Prostate gland (tissue), 2 donors: Measurements from ENCODE around the gene LACTBL1. TPM values are rescaled to one million over a fixed set of nuclear protein-coding genes. Genes with fewer than 3 reads are reported as not detected.
"Not testable (repeated sequence)": the region's sequence is repeated elsewhere in the genome, so short reads cannot be mapped to it uniquely, and the experiment has no call there.

ENCODE experiments used
- DNase-seq: peaks from one replicate; pipeline ENCODE4 v3.0.0-alpha.2; 2019; ENCODE audit warnings: low spot score
- H3K27ac ChIP-seq, 2 donors: fragments of 200-600 bp; sonication (generic); 2 replicates each; pipeline ENCODE4 v1.5.1; 2017 to 2019
- H3K27me3 ChIP-seq: fragments of 200-600 bp; sonication (generic); replicated peaks from 2 replicates; pipeline ENCODE4 v1.5.1; 2019; ENCODE audit not compliant: insufficient read depth
- H3K36me3 ChIP-seq, 2 donors: fragments of 200-600 bp; sonication (generic); 1 replicate in 1 of 2; 2 replicates in 1 of 2; pipeline versions ENCODE4 v1.5.1 to v1.8.1; 2017 to 2019
- H3K4me1 ChIP-seq: fragments of 200-600 bp; sonication (generic); replicated peaks from 2 replicates; pipeline ENCODE4 v1.5.1; 2019
- H3K4me3 ChIP-seq, 2 donors: fragments of 200-600 bp; sonication (generic); 2 replicates each; pipeline ENCODE4 v1.5.1; 2017 to 2019
- H3K9me3 ChIP-seq: fragments of 200-600 bp; sonication (generic); 2 replicates; pipeline ENCODE4 v1.5.1; 2017
- POLR2A ChIP-seq: fragments of 450-650 bp; IDR thresholded peaks from one replicate; pipeline ENCODE4 v1.6.1; 2016; ENCODE audit warnings: antibody characterized with exemption, mild to moderate bottlenecking
- POLR2AphosphoS5 ChIP-seq: sonication (generic); formaldehyde crosslinking; IDR thresholded peaks from one replicate; pipeline ENCODE4 v1.6.1; 2017; ENCODE audit warnings: antibody characterized with exemption
- WGBS: methylation state at CpG from one replicate; pipeline ENCODE4 v1.1.5; 2018; 5-methylcytosine and 5-hydroxymethylcytosine counted together
- intact Hi-C: fragments of 100-400 bp; cut with DNase I; formaldehyde crosslinking; loops from one replicate; pipeline ENCODE4 v1.14.2; 2022
- total RNA-seq, 2 donors: library from RNA; depleted of rRNA; stranded (reverse); fragments of >200 nt; gene quantifications; one replicate each; pipeline ENCODE4 v1.1.0, GENCODE V29; 2016
- TF ChIP-seq, protein P1 (sequence below), 4 experiments: fragments of 200-600 bp in 2 of 4; fragments of 450-650 bp in 2 of 4; sonication (generic) in 2 of 4; IDR thresholded peaks; 1 replicate in 3 of 4; 2 replicates in 1 of 4; pipeline ENCODE4 v1.5.1; 2016 to 2019; ENCODE audit warnings: antibody characterized with exemption in 4 of 4, mild to moderate bottlenecking in 2 of 4, moderate library complexity in 2 of 4

Gene LACTBL1
- total RNA-seq, 2 donors from 2014 or later = not detected

GRCh38 chr1:23007106-23007505 lies 34.4 kb upstream of the LACTBL1 start:
- no peaks in the 10 kb centered on the region for H3K9me3 ChIP-seq
- intact Hi-C loops = no loop called here
- TF ChIP-seq POLR2AphosphoS5 (no peak), POLR2A (no peak)
- TF ChIP-seq, protein P1, sequence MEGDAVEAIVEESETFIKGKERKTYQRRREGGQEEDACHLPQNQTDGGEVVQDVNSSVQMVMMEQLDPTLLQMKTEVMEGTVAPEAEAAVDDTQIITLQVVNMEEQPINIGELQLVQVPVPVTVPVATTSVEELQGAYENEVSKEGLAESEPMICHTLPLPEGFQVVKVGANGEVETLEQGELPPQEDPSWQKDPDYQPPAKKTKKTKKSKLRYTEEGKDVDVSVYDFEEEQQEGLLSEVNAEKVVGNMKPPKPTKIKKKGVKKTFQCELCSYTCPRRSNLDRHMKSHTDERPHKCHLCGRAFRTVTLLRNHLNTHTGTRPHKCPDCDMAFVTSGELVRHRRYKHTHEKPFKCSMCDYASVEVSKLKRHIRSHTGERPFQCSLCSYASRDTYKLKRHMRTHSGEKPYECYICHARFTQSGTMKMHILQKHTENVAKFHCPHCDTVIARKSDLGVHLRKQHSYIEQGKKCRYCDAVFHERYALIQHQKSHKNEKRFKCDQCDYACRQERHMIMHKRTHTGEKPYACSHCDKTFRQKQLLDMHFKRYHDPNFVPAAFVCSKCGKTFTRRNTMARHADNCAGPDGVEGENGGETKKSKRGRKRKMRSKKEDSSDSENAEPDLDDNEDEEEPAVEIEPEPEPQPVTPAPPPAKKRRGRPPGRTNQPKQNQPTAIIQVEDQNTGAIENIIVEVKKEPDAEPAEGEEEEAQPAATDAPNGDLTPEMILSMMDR (IDR thresholded peaks at IDR 0.05) = no peak
- no peaks in the 10 kb centered on the region for H3K4me1 ChIP-seq
- H3K36me3 ChIP-seq = no peaks in the 10 kb centered on the region
- H3K27me3 ChIP-seq = no peaks in the 10 kb centered on the region
- WGBS = 74% methylated on average over 4 of the region's 4 CpGs
- H3K27ac ChIP-seq = no peak overlapping the region
- H3K4me3 ChIP-seq = no peak overlapping the region
- no peak for DNase-seq

DNA sequence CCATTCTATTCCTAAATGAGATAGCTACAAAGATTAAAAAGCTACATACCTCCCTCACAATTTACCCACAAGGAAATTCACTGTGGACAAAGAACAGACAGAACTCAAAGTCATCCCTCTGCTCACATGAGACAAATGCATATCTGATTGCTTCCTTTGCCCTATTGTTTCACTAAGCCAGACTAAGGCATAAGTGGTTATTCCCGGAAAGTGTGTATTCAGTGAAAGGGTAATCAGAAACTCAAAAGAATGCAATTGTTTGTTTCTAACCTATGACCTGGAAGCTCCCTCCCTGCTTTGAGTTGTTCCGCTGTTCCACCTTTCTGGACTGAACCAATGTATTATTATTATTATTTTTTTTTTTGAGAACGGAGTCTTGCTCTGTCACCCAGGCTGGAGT lies 32.1 kb upstream of the LACTBL1 start:
- H3K27me3 ChIP-seq, DNase-seq, H3K9me3 ChIP-seq, H3K27ac ChIP-seq, H3K36me3 ChIP-seq, intact Hi-C loops, H3K4me1 ChIP-seq, H3K4me3 ChIP-seq: not testable (repeated sequence)
- 78% methylated on average over 3 of the region's 3 CpGs for WGBS

GRCh38 chr1:23004112-23004511 lies 31.4 kb upstream of the LACTBL1 start:
- 71% methylated on average over 3 of the region's 3 CpGs for WGBS
- Histone ChIP-seq H3K4me1 (no peaks in the 10 kb centered on the region), H3K27me3 (no peaks in the 10 kb centered on the region), H3K4me3 (no peak overlapping the region), H3K9me3 (no peaks in the 10 kb centered on the region), H3K36me3 (no peaks in the 10 kb centered on the region), H3K27ac (no peak overlapping the region)
- intact Hi-C loops = no loop called here
- DNase-seq = no peak
- TF ChIP-seq POLR2A (no peak), POLR2AphosphoS5 (no peak)
- TF ChIP-seq, protein P1 (IDR thresholded peaks at IDR 0.05) = no peak

DNA sequence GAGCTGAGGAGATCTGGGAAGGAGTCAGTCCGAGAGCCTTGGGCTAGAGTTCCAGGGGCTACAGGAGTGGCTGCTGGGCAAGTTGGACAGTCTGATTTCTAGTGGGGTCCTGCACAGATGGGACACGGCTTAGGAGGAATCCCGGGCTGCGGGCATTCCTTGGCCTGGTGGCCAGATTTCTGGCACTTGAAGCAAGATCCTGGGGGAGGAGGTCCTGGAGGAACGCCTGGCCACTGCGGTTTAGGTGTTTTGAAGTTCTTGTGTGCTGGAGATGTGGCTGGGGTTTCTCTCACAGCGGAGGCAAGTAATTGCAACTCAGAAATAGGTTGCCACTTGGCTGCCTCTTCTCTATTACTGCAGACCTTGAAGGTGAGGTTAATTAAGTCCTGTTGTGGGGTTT lies 29.6 kb upstream of the LACTBL1 start:
- H3K4me3 ChIP-seq, H3K4me1 ChIP-seq, H3K36me3 ChIP-seq, DNase-seq, intact Hi-C loops, H3K27ac ChIP-seq, H3K27me3 ChIP-seq, H3K9me3 ChIP-seq: not testable (repeated sequence)
- WGBS = 93% methylated on average over 7 of the region's 7 CpGs

- H3K4me1 ChIP-seq, intact Hi-C loops, H3K9me3 ChIP-seq, H3K27me3 ChIP-seq, DNase-seq, H3K4me3 ChIP-seq, H3K27ac ChIP-seq, H3K36me3 ChIP-seq: not testable (repeated sequence)
- WGBS = 95% methylated on average over 3 of the region's 3 CpGs
Observed at GRCh38 chr1:23000133-23000532, 27.5 kb upstream of the LACTBL1 start.

GRCh38 chr1:22997528-22997927 lies 24.9 kb upstream of the LACTBL1 start:
- intact Hi-C loops = not testable (repeated sequence)

DNA sequence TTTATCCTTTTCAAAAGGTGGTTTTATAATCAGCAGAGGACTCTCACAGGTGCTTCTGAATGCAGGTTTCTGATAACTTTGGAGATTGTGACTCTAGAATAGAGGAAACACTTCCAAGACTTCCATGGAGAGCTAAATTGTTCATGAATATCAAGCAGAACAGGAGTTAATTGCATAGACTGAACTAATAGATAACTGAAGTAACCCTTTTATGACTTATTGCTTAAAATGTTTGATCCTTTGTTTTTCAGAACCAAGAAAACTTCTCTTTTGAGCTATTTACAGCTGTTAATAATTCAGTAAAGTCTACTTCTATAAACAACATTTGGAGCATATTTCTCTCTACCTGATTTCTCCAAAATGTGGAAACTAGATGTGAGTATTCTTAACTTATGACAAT lies 23.1 kb upstream of the LACTBL1 start:
- TF ChIP-seq POLR2A (no peak), POLR2AphosphoS5 (no peak)
- TF ChIP-seq, protein P1 (IDR thresholded peaks at IDR 0.05) = no peak
- DNase-seq = no peak
- no peaks in the 10 kb centered on the region for H3K27me3 ChIP-seq
- no peaks in the 10 kb centered on the region for H3K9me3 ChIP-seq
- H3K4me1 ChIP-seq = no peaks in the 10 kb centered on the region
- no peak overlapping the region for H3K27ac ChIP-seq
- no peaks in the 10 kb centered on the region for H3K36me3 ChIP-seq
- H3K4me3 ChIP-seq = no peak overlapping the region
- intact Hi-C loops = no loop called here

More at GRCh38 chr1:22997528-22997927, 24.9 kb upstream of the LACTBL1 start:
- H3K27ac ChIP-seq, H3K36me3 ChIP-seq, H3K4me3 ChIP-seq, H3K9me3 ChIP-seq, DNase-seq, H3K4me1 ChIP-seq, H3K27me3 ChIP-seq: not testable (repeated sequence)
- WGBS = 72% methylated on average over 5 of the region's 5 CpGs

- H3K4me3 ChIP-seq, DNase-seq, H3K4me1 ChIP-seq, H3K9me3 ChIP-seq, H3K27me3 ChIP-seq, intact Hi-C loops, H3K27ac ChIP-seq, H3K36me3 ChIP-seq: not testable (repeated sequence)
- WGBS = 84% methylated on average over 6 of the region's 6 CpGs
Observed at GRCh38 chr1:22993220-22993795, 20.6 kb upstream of the LACTBL1 start.

- DNase-seq, H3K9me3 ChIP-seq, H3K36me3 ChIP-seq, H3K4me1 ChIP-seq, H3K27ac ChIP-seq, intact Hi-C loops, H3K27me3 ChIP-seq, H3K4me3 ChIP-seq: not testable (repeated sequence)
- WGBS = 88% methylated on average over 3 of the region's 3 CpGs
Observed at GRCh38 chr1:22992384-22992783, 19.7 kb upstream of the LACTBL1 start.
